MCF 10A (cell line): Measurements from ENCODE around the gene DNAJA3. TPM values are rescaled to one million over a fixed set of nuclear protein-coding genes. Genes with fewer than 3 reads are reported as not detected.

Source experiments
- BruUV-seq: library from RNA; stranded (reverse); fragments of 400-500 nt; replicated peaks from 2 replicates; lab custom pipeline; 2021; lab: Mats Ljungman, UMichigan
- CTCF ChIA-PET: fragments of 300-600 bp; sonication (Branson Sonifier 250); formaldehyde crosslinking; extraction: SDS; loops from one replicate; lab custom pipeline; 2021; ENCODE audit warnings: antibody characterized with exemption, inconsistent platforms; lab: Yijun Ruan, JAX
- POLR2A ChIA-PET: fragments of 300-600, 350-650 bp; sonication (Branson Sonifier 250); formaldehyde crosslinking; extraction: SDS; loops from one replicate; lab custom pipeline; 2020; ENCODE audit warnings: antibody characterized with exemption, inconsistent platforms; lab: Yijun Ruan, JAX
- DNase-seq: peaks from one replicate; pipeline ENCODE4 v3.0.0-alpha.2; 2018; ENCODE audit not compliant: unreplicated experiment
- H3K27ac Mint-ChIP-seq: one replicate; pipeline ENCODE4 v1.8.0; 2022; ENCODE audit warnings: mild to moderate bottlenecking, low read depth, mixed read lengths; ENCODE audit not compliant: unreplicated experiment
- H3K27me3 Mint-ChIP-seq: one replicate; pipeline ENCODE4 v1.8.0; 2022; ENCODE audit warnings: mixed read lengths; ENCODE audit not compliant: insufficient read depth, unreplicated experiment
- H3K36me3 Mint-ChIP-seq: one replicate; pipeline ENCODE4 v1.8.0; 2022; ENCODE audit warnings: mild to moderate bottlenecking, moderate library complexity, mixed read lengths; ENCODE audit not compliant: insufficient read depth, unreplicated experiment
- H3K4me1 Mint-ChIP-seq: one replicate; pipeline ENCODE4 v1.8.0; 2022; ENCODE audit warnings: mixed read lengths; ENCODE audit not compliant: insufficient read depth, unreplicated experiment
- H3K4me3 Mint-ChIP-seq: one replicate; pipeline ENCODE4 v1.8.0; 2022; ENCODE audit warnings: mild to moderate bottlenecking, moderate library complexity, mixed read lengths; ENCODE audit not compliant: unreplicated experiment
- H3K9me3 Mint-ChIP-seq: one replicate; pipeline ENCODE4 v1.8.0; 2022; ENCODE audit warnings: mixed read lengths; ENCODE audit not compliant: unreplicated experiment
- CTCF ChIP-seq: fragments of 200-600 bp; IDR thresholded peaks from one replicate; pipeline ENCODE4 v1.8.0; 2022; ENCODE audit warnings: antibody characterized with exemption, mild to moderate bottlenecking; ENCODE audit not compliant: unreplicated experiment
- intact Hi-C: fragments of 100-400 bp; cut with micrococcal nuclease; formaldehyde crosslinking; loops from 2 replicates; pipeline ENCODE4 v1.14.1; 2022
- total RNA-seq: library from RNA; stranded (reverse); gene quantifications from 2 replicates; pipeline ENCODE4 v1.2.3, GENCODE V29; 2022

DNAJA3 gene
- total RNA-seq, 1 experiment from 2014 or later, result 101 TPM

- Mint-ChIP-seq H3K27me3 (no peaks in the 10 kb centered on the region), H3K4me1 (peaks cover 27% of the 10 kb centered on the region), H3K9me3 (no peaks in the 10 kb centered on the region), H3K4me3 (no peak overlapping the region), H3K27ac (no peak overlapping the region), H3K36me3 (peaks cover 5% of the 10 kb centered on the region)
- no TSS peak for BruUV-seq
- no peak for TF ChIP-seq CTCF
- DNase-seq, result no peak
- CTCF ChIA-PET, result interaction anchor here (0.6 to 4.9 kb wide), 3 partner anchors 11 to 59 kb away, joined by 4 to 40 read pairs (median 13); no protein-coding TSS in a partner anchor
- intact Hi-C loops, result no loop called here
- POLR2A ChIA-PET, result no interaction called here
These were observed 12.8 kb upstream of the DNAJA3 start for GRCh38 chr16:4412854-4413253.

GRCh38 chr16:4414187-4414917 is 11.3 kb upstream of the DNAJA3 start:
- Mint-ChIP-seq H3K4me3 (no peak overlapping the region), H3K36me3 (peaks cover 5% of the 10 kb centered on the region), H3K9me3 (no peaks in the 10 kb centered on the region), H3K27ac (no peak overlapping the region), H3K4me1 (peaks cover 27% of the 10 kb centered on the region), H3K27me3 (no peaks in the 10 kb centered on the region)
- ChIA-PET POLR2A (interaction anchor here (0.6 to 2.4 kb wide), 2 partner anchors 12 to 80 kb away, joined by 3 to 9 read pairs; no protein-coding TSS in a partner anchor), CTCF (interaction anchor here (0.8 to 5.1 kb wide), 7 partner anchors 9 to 172 kb away, joined by 4 to 40 read pairs (median 5); no protein-coding TSS in a partner anchor)
- no peak for TF ChIP-seq CTCF
- no peak for DNase-seq
- intact Hi-C loops, result no loop called here
- no TSS peak for BruUV-seq

- Mint-ChIP-seq H3K27ac (peak overlapping the region; percentile 60), H3K4me3 (peak overlapping the region; percentile 86), H3K27me3 (no peaks in the 10 kb centered on the region), H3K36me3 (peaks cover 5% of the 10 kb centered on the region), H3K4me1 (peaks cover 22% of the 10 kb centered on the region), H3K9me3 (no peaks in the 10 kb centered on the region)
- no TSS peak for BruUV-seq
- intact Hi-C loops, result no loop called here
- POLR2A ChIA-PET, result interaction anchor here (0.6 to 2.4 kb wide), 8 partner anchors 10 to 418 kb away, joined by 3 to 9 read pairs (median 4); partner anchors contain the start of genes DNAJA3 and NMRAL1
- CTCF ChIA-PET, result interaction anchor here (0.6 to 5.1 kb wide), 4 partner anchors 11 to 139 kb away, joined by 3 to 40 read pairs (median 4); no protein-coding TSS in a partner anchor
- no peak for TF ChIP-seq CTCF
- peak; percentile 27 for DNase-seq
These were observed 10.0 kb upstream of the DNAJA3 start for GRCh38 chr16:4415538-4416199.
